Esophagus squamous epithelium (tissue), 4 donors: ENCODE measurements around the gene SNTB2.

Source experiments
- POLR2A ChIP-seq, 4 donors: fragments of 450-650 bp; IDR thresholded peaks; one replicate each; pipeline ENCODE4 v1.6.1; 2017; ENCODE audit warnings: antibody characterized with exemption in 4 of 4, mild to moderate bottlenecking in 4 of 4, moderate library complexity in 3 of 4
- TF ChIP-seq, protein P1 (sequence below), 6 experiments: fragments of 450-650 bp in 4 of 6; fragments of 200-600 bp in 2 of 6; sonication (generic) in 2 of 6; IDR thresholded peaks; one replicate each; pipeline ENCODE4 v1.5.1; 2016 to 2019; ENCODE audit warnings: antibody characterized with exemption in 6 of 6, mild to moderate bottlenecking in 4 of 6, moderate library complexity in 4 of 6

DNA sequence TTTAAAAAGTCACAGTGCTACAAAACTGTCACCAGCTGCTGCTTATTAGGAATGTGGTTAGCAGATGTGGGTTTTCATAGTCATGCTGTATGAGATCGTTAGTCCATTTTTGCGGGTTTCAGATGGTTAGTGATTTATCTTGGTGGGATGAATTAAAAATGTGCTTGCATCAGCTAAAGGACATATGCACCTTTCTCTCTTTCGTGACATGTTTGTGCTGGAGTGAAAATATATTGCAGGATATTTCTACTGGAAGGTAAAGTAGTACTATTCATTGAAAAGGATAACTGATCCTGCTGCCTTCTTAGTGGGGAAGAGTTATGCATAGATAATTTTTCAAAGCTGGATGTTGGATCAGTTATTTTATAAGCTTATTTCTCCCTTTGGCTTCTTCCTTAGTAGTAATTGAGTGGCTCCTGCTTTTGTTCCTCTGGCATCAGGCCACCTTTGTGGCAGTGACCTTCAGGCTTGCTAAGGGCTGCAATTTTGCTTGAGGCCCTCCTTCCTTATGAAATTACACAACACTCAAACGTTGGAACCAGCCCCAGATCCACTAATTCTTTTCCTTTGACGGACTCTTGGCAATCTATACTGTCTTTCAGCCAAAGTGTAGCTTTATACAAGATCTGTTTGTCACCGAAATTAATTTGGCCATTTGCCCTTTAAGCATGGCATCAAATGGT is 7.5 kb upstream of the SNTB2 start:
- TF ChIP-seq, protein P1, sequence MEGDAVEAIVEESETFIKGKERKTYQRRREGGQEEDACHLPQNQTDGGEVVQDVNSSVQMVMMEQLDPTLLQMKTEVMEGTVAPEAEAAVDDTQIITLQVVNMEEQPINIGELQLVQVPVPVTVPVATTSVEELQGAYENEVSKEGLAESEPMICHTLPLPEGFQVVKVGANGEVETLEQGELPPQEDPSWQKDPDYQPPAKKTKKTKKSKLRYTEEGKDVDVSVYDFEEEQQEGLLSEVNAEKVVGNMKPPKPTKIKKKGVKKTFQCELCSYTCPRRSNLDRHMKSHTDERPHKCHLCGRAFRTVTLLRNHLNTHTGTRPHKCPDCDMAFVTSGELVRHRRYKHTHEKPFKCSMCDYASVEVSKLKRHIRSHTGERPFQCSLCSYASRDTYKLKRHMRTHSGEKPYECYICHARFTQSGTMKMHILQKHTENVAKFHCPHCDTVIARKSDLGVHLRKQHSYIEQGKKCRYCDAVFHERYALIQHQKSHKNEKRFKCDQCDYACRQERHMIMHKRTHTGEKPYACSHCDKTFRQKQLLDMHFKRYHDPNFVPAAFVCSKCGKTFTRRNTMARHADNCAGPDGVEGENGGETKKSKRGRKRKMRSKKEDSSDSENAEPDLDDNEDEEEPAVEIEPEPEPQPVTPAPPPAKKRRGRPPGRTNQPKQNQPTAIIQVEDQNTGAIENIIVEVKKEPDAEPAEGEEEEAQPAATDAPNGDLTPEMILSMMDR (IDR thresholded peaks at IDR 0.05) = no peak
- no peak for TF ChIP-seq POLR2A (IDR thresholded peaks at IDR 0.05)
